ENCODE results near the gene NCKAP5. TPM values are rescaled to one million over a fixed set of nuclear protein-coding genes. Genes with fewer than 3 reads are reported as not detected.
A peak's percentile ranks its signal among the peaks of the same experiment; 100 is the strongest.

Gene NCKAP5
- total RNA-seq, 1 donor from 2014 or later, result 0.26 TPM

- DNase-seq (ENCODE audit: low read depth) (no peak), FAIRE-seq (no peak)
- H3K4me3 ChIP-seq (ENCODE audit: low read depth, low read length), result no peak overlapping the region
- H3K36me3 ChIP-seq (ENCODE audit: control insufficient read depth, insufficient read depth, low read length), result no peaks in the 10 kb centered on the region
- H3K27me3 ChIP-seq (ENCODE audit: control insufficient read depth, insufficient read depth, low read length), result no peaks in the 10 kb centered on the region
- TF ChIP-seq CTCF (IDR thresholded peaks at IDR 0.05; ENCODE audit: insufficient read depth, low read length, severe bottlenecking), result no peak
Measured at GRCh38 chr2:133143645-133144044, 424.6 kb downstream of the NCKAP5 start.

- no peaks in the 10 kb centered on the region for H3K36me3 ChIP-seq (ENCODE audit: control insufficient read depth, insufficient read depth, low read length)
- no peak for TF ChIP-seq CTCF (IDR thresholded peaks at IDR 0.05; ENCODE audit: insufficient read depth, low read length, severe bottlenecking)
- no peaks in the 10 kb centered on the region for H3K27me3 ChIP-seq (ENCODE audit: control insufficient read depth, insufficient read depth, low read length)
- FAIRE-seq (no peak), DNase-seq (ENCODE audit: low read depth) (no peak)
- no peak overlapping the region for H3K4me3 ChIP-seq (ENCODE audit: low read depth, low read length)
Measured at GRCh38 chr2:133142087-133142486, 426.2 kb downstream of the NCKAP5 start.

- no peak overlapping the region for H3K4me3 ChIP-seq (ENCODE audit: low read depth, low read length)
- no peaks in the 10 kb centered on the region for H3K27me3 ChIP-seq (ENCODE audit: control insufficient read depth, insufficient read depth, low read length)
- DNase-seq (ENCODE audit: low read depth), result no peak
- FAIRE-seq, result no peak
- H3K36me3 ChIP-seq (ENCODE audit: control insufficient read depth, insufficient read depth, low read length), result no peaks in the 10 kb centered on the region
- no peak for TF ChIP-seq CTCF (IDR thresholded peaks at IDR 0.05; ENCODE audit: insufficient read depth, low read length, severe bottlenecking)
Measured at GRCh38 chr2:133140620-133141019, 427.6 kb downstream of the NCKAP5 start.

GRCh38 chr2:133139847-133140533 lies 428.3 kb downstream of the NCKAP5 start:
- no peaks in the 10 kb centered on the region for H3K36me3 ChIP-seq (ENCODE audit: control insufficient read depth, insufficient read depth, low read length)
- H3K27me3 ChIP-seq (ENCODE audit: control insufficient read depth, insufficient read depth, low read length), result no peaks in the 10 kb centered on the region
- TF ChIP-seq CTCF (IDR thresholded peaks at IDR 0.05; ENCODE audit: insufficient read depth, low read length, severe bottlenecking), result no peak
- FAIRE-seq (peak; percentile 18), DNase-seq (ENCODE audit: low read depth) (no peak)
- H3K4me3 ChIP-seq (ENCODE audit: low read depth, low read length), result no peak overlapping the region

- FAIRE-seq, result peak; percentile 7
Measured at GRCh38 chr2:133138693-133139092, 429.6 kb downstream of the NCKAP5 start.

More at GRCh38 chr2:133138693-133139092, 429.6 kb downstream of the NCKAP5 start:
- TF ChIP-seq CTCF (IDR thresholded peaks at IDR 0.05; ENCODE audit: insufficient read depth, low read length, severe bottlenecking), result no peak
- DNase-seq (ENCODE audit: low read depth), result peak; percentile 63
- Histone ChIP-seq H3K27me3 (ENCODE audit: control insufficient read depth, insufficient read depth, low read length) (no peaks in the 10 kb centered on the region), H3K36me3 (ENCODE audit: control insufficient read depth, insufficient read depth, low read length) (no peaks in the 10 kb centered on the region), H3K4me3 (ENCODE audit: low read depth, low read length) (no peak overlapping the region)

Data from bronchial epithelial cell (primary cell).